Measurements from ENCODE around the gene MAMLD1. TPM values are rescaled to one million over a fixed set of nuclear protein-coding genes. Genes with fewer than 3 reads are reported as not detected.

MAMLD1 gene
- total RNA-seq, 1 experiment from 2014 or later = 3.2 TPM

- intact Hi-C loops (cut with micrococcal nuclease; ENCODE audit: unreplicated experiment) = no loop called here
- CTCF ChIA-PET = interaction anchor here (0.5 kb wide), 1 partner anchor 18 kb away, joined by 3 read pairs; no protein-coding TSS in a partner anchor
- Histone ChIP-seq H3K27me3 (replicated peaks; ENCODE audit: insufficient read depth, low read depth, low read length, poor library complexity) (no peaks in the 10 kb centered on the region), H3K4me1 (ENCODE audit: insufficient read depth, low read length, poor library complexity, severe bottlenecking) (no peaks in the 10 kb centered on the region), H3K4me3 (ENCODE audit: low read depth, low read length, poor library complexity, severe bottlenecking) (no peak overlapping the region), H3K36me3 (ENCODE audit: insufficient read depth, low read length, poor library complexity, severe bottlenecking) (no peaks in the 10 kb centered on the region), H3K9me3 (ENCODE audit: low read depth, low read length, poor library complexity, severe bottlenecking) (no peaks in the 10 kb centered on the region), H3K27ac (ENCODE audit: low read depth, low read length, poor library complexity, severe bottlenecking) (no peak overlapping the region)
- POLR2A ChIA-PET (ENCODE audit: low non-redundant PET) = no interaction called here
- BruUV-seq (replicated peaks) = no TSS peak
- DNase-seq (ENCODE audit: low spot score) = no peak
- TF ChIP-seq EZH2 (IDR thresholded peaks at IDR 0.05; ENCODE audit: borderline replicate concordance, low read depth, low read length, poor library complexity, severe bottlenecking) = no peak
- TF ChIP-seq CTCF (conservative IDR thresholded peaks at IDR 0.05; ENCODE audit: low read depth, low read length) = 0 out of 2 replicates have a peak, but pooled peaks have one; percentile 14
These were observed 42.5 kb downstream of the MAMLD1 start for GRCh38 chrX:150405576-150405975.

- Histone ChIP-seq H3K4me1 (ENCODE audit: insufficient read depth, low read length, poor library complexity, severe bottlenecking) (no peaks in the 10 kb centered on the region), H3K36me3 (ENCODE audit: insufficient read depth, low read length, poor library complexity, severe bottlenecking) (no peaks in the 10 kb centered on the region), H3K9me3 (ENCODE audit: low read depth, low read length, poor library complexity, severe bottlenecking) (no peaks in the 10 kb centered on the region), H3K4me3 (ENCODE audit: low read depth, low read length, poor library complexity, severe bottlenecking) (no peak overlapping the region), H3K27ac (ENCODE audit: low read depth, low read length, poor library complexity, severe bottlenecking) (no peak overlapping the region), H3K27me3 (replicated peaks; ENCODE audit: insufficient read depth, low read depth, low read length, poor library complexity) (no peaks in the 10 kb centered on the region)
- intact Hi-C loops (cut with micrococcal nuclease; ENCODE audit: unreplicated experiment) = no loop called here
- no peak for DNase-seq (ENCODE audit: low spot score)
- POLR2A ChIA-PET (ENCODE audit: low non-redundant PET) = interaction anchor here (0.6 kb wide), 1 partner anchor 1386 kb away, joined by 6 read pairs; no protein-coding TSS in a partner anchor
- BruUV-seq (replicated peaks) = no TSS peak
- CTCF ChIA-PET = no interaction called here
- TF ChIP-seq CTCF (conservative IDR thresholded peaks at IDR 0.05; ENCODE audit: low read depth, low read length) (no peak), EZH2 (IDR thresholded peaks at IDR 0.05; ENCODE audit: borderline replicate concordance, low read depth, low read length, poor library complexity, severe bottlenecking) (no peak)
These were observed 43.5 kb downstream of the MAMLD1 start for GRCh38 chrX:150406596-150406995.

GRCh38 chrX:150408007-150408406 lies 44.9 kb downstream of the MAMLD1 start:
- Histone ChIP-seq H3K9me3 (ENCODE audit: low read depth, low read length, poor library complexity, severe bottlenecking) (no peaks in the 10 kb centered on the region), H3K4me1 (ENCODE audit: insufficient read depth, low read length, poor library complexity, severe bottlenecking) (no peaks in the 10 kb centered on the region), H3K27ac (ENCODE audit: low read depth, low read length, poor library complexity, severe bottlenecking) (no peak overlapping the region), H3K4me3 (ENCODE audit: low read depth, low read length, poor library complexity, severe bottlenecking) (no peak overlapping the region), H3K36me3 (ENCODE audit: insufficient read depth, low read length, poor library complexity, severe bottlenecking) (no peaks in the 10 kb centered on the region), H3K27me3 (replicated peaks; ENCODE audit: insufficient read depth, low read depth, low read length, poor library complexity) (no peaks in the 10 kb centered on the region)
- CTCF ChIA-PET = no interaction called here
- no peak for DNase-seq (ENCODE audit: low spot score)
- TF ChIP-seq CTCF (conservative IDR thresholded peaks at IDR 0.05; ENCODE audit: low read depth, low read length) (no peak), EZH2 (IDR thresholded peaks at IDR 0.05; ENCODE audit: borderline replicate concordance, low read depth, low read length, poor library complexity, severe bottlenecking) (no peak)
- POLR2A ChIA-PET (ENCODE audit: low non-redundant PET) = no interaction called here
- BruUV-seq (replicated peaks) = no TSS peak
- intact Hi-C loops (cut with micrococcal nuclease; ENCODE audit: unreplicated experiment) = no loop called here
